HFFc6 (cell line): ENCODE data around the gene TMEM272. TPM values are rescaled to one million over a fixed set of nuclear protein-coding genes. Genes with fewer than 3 reads are reported as not detected.

ENCODE experiments used
- DNase-seq: peaks from one replicate; pipeline ENCODE4 v3.0.0-alpha.2; 2018
- H3K27ac Mint-ChIP-seq: 2 replicates; pipeline ENCODE4 v1.8.0; 2020; ENCODE audit warnings: mild to moderate bottlenecking, mixed read lengths
- H3K27me3 Mint-ChIP-seq: 2 replicates; pipeline ENCODE4 v1.8.0; 2021; ENCODE audit warnings: mild to moderate bottlenecking, moderate library complexity, mixed read lengths; ENCODE audit not compliant: insufficient read depth
- H3K36me3 Mint-ChIP-seq: 2 replicates; pipeline ENCODE4 v1.8.0; 2021; ENCODE audit warnings: low read depth, mixed read lengths
- H3K4me1 Mint-ChIP-seq: 2 replicates; pipeline ENCODE4 v1.8.0; 2020; ENCODE audit warnings: low read depth, mixed read lengths
- H3K4me3 Mint-ChIP-seq: 2 replicates; pipeline ENCODE4 v1.8.0; 2020; ENCODE audit warnings: mild to moderate bottlenecking, moderate library complexity, mixed read lengths
- H3K9me3 Mint-ChIP-seq: 2 replicates; pipeline ENCODE4 v1.8.0; 2020; ENCODE audit warnings: mild to moderate bottlenecking, mixed read lengths
- CTCF ChIP-seq: fragments of 200-600 bp; sonication (generic); IDR thresholded peaks from 2 replicates; pipeline ENCODE4 v1.5.0; 2021; ENCODE audit warnings: antibody characterized with exemption, mild to moderate bottlenecking
- total RNA-seq, 6 experiments: library from RNA; stranded (reverse); fragmentation: NEBNext Ultra II Directional; extraction: Animal tissue kit (Norgen Biotek cat#: 25700); gene quantifications; 2 replicates in 1 of 6; 3 replicates in 5 of 6; pipeline ENCODE4 v1.2.3, GENCODE V29; 2021

TMEM272 gene
- total RNA-seq, 6 experiments from 2014 or later = not detected

- H3K9me3 Mint-ChIP-seq = no peaks in the 10 kb centered on the region
- no peak overlapping the region for H3K4me3 Mint-ChIP-seq
- no peak for DNase-seq
- peaks cover 11% of the 10 kb centered on the region for H3K27me3 Mint-ChIP-seq
- TF ChIP-seq CTCF = no peak
- peaks cover 8% of the 10 kb centered on the region for H3K4me1 Mint-ChIP-seq
- H3K27ac Mint-ChIP-seq = no peak overlapping the region
- no peaks in the 10 kb centered on the region for H3K36me3 Mint-ChIP-seq
These were observed 11.2 kb upstream of the TMEM272 start for GRCh38 chr13:51856027-51856736.

DNA sequence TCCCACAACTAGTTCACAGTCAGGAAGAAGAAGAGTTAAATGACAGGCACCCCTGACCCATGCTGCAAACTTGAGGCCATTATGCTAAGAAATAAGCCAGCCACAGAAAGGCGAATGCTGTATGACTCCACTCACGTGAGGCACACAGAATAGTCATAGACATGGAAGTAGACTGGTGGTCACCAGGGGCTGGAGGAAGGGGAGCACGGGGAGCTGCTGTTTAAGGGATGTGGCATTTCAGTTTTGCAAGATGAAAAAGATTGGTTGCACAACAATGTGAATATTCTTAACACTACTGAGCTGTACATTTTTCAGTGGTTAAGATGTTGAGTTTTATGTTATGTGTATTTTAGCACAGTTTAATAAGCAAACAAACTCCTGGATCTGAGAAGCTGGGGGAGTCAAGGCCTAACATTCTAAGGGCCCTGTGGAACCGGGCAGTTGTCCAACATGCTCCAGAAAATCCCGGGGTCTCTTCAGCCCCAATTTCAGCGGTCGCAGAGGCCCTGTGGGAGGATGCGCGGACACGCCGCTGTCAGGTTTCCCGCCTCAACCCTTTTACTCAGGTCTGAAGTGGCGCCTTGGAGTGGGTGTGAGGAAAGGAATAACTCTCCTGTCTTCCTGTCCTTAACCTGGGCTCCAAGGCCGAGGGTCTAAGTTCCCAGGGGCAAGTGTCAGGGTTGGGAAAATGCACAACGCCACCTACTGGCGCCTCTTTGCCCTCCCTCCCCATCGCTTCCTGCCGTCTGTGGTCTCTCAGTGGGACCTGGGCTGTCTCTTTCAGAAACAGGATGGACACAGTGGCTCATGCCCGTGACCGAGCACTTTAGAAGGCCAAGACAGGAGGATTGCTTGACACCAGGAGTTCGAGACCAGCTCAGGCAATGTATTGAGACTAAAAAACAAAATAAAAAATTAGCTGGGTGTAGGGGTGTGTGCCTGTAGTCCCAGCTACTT, 4.4 kb upstream of the TMEM272 start:
- TF ChIP-seq CTCF = peak; percentile 82
- Mint-ChIP-seq H3K36me3 (no peaks in the 10 kb centered on the region), H3K4me3 (no peak overlapping the region), H3K27me3 (peaks cover 11% of the 10 kb centered on the region), H3K9me3 (no peaks in the 10 kb centered on the region), H3K27ac (no peak overlapping the region), H3K4me1 (peaks cover 30% of the 10 kb centered on the region)
- no peak for DNase-seq

- H3K27ac Mint-ChIP-seq = no peak overlapping the region
- H3K4me3 Mint-ChIP-seq = no peak overlapping the region
- H3K9me3 Mint-ChIP-seq = no peaks in the 10 kb centered on the region
- peak; percentile 47 for DNase-seq
- H3K27me3 Mint-ChIP-seq = peaks cover 10% of the 10 kb centered on the region
- no peaks in the 10 kb centered on the region for H3K36me3 Mint-ChIP-seq
- no peak for TF ChIP-seq CTCF
- H3K4me1 Mint-ChIP-seq = peaks cover 32% of the 10 kb centered on the region
These were observed 3.7 kb upstream of the TMEM272 start for GRCh38 chr13:51848674-51849073.

DNA sequence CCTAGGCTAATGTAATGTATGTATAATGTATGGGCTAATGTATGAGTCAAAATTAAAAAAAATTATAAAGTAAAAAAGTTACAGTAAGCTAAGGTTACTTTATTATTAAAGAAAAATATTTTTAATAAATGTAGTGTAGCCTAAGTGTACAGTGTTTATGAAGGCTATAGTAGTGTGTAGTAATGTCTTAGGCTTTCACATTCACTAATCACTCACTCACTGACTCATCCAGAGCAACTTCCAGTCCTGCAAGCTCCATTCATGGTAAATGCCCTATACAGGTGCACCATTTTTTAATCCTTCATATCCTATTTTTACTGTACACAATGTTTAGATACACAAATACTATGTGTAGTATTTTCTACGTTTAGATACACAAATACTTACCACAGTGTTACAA, 1.8 kb upstream of the TMEM272 start:
- no peak for TF ChIP-seq CTCF
- Mint-ChIP-seq H3K27ac (no peak overlapping the region), H3K9me3 (no peaks in the 10 kb centered on the region), H3K27me3 (peaks cover 12% of the 10 kb centered on the region), H3K4me1 (peaks cover 32% of the 10 kb centered on the region), H3K4me3 (no peak overlapping the region), H3K36me3 (no peaks in the 10 kb centered on the region)
- no peak for DNase-seq

DNA sequence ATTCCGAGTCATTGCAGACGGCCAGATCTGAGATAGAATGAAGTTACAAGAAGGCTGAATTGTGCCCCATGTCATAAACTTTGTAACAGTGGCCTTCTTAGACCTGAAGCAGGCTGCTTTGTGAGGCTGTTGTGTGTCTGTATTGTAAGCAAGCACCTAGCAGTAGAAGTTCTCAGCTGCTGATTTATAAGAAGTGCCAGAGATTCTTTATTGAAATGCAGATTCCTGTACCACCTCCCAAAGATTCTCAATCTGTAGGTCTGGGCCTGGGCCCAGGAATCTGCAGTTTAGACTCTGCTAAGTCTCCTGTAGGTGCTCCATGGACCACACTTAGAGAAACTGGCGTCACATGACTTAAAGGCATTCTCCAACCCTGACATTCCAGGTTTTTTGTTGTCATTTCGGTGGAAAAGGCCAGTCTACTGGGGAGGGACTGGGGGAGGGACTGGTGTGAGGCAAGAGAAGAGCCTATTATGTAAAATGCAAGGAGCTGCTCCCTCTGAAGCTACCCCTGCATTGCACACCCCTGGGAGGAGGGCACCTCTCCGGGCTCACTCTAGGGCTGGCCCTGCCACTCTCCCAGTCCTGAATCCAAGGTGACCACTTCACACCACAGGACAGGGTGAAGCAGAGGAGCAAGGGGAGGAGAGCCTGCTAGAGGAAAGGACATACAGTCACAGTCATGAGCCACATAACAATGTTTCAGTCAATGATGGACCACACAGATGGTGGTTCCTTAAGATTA, 769 bp upstream of the TMEM272 start:
- Mint-ChIP-seq H3K27ac (no peak overlapping the region), H3K9me3 (no peaks in the 10 kb centered on the region), H3K36me3 (no peaks in the 10 kb centered on the region), H3K4me3 (peak overlapping the region; percentile 52; the same call in 1 of the 2 replicates), H3K4me1 (peaks cover 32% of the 10 kb centered on the region), H3K27me3 (peaks cover 19% of the 10 kb centered on the region)
- DNase-seq = no peak
- no peak for TF ChIP-seq CTCF
